NCI-H510A treated with DMSO at 0.1 percent for 48 hours (cell line): ENCODE results near the gene ZNF287.
"Not testable (repeated sequence)": the region's sequence is repeated elsewhere in the genome, so short reads cannot be mapped to it uniquely, and the experiment has no call there.

Source experiments
- DNase-seq: peaks from one replicate; lab custom pipeline; 2025; lab: John Stamatoyannopoulos, UW

The ZNF287 gene

DNA sequence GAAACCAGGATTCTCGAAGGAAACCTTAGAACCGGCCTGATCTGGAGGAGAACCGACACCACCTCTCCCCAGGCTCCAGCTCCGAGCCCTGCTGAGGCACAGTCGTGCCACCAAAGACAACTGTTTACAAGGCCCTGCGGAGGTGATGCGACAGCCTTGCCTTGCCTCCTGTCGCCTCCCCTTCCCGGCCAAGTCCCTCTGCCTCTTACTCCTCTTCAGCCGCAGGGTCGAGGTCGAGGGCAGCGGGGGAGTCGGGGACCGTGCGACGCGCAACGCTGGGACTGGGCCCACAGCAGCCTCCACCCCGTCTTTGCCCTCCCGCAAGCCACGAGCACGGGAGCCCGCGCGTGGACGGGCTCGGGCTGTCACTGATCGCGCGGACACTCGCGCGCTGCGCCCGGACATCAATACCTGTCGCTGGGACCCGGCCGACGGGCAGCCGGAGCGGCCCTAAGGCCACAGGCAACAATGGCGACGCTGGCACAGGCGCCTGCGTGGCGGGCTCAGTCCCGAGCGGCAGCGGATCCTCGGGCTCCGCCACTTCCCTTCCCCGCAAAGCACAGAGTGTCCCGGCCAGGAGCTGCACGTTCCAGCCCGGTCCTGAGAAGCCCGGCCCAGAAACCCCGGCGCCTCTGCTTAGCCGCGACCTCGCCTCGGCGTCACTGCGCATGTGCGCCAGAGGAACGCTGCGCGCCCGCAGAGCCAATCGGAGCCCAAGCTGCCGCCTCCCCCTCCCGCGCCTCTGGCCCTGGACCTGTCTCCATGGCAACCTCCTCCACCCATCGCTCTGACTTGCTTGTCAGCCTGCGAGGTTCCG is at the start of gene ZNF287:
TSS of gene ZNF287 (minus strand) at position 664 of the 817 bp plus-strand sequence. CDS start 1,473 bp downstream, outside the sequence.
- DNase-seq, result peak; percentile 87

DNA sequence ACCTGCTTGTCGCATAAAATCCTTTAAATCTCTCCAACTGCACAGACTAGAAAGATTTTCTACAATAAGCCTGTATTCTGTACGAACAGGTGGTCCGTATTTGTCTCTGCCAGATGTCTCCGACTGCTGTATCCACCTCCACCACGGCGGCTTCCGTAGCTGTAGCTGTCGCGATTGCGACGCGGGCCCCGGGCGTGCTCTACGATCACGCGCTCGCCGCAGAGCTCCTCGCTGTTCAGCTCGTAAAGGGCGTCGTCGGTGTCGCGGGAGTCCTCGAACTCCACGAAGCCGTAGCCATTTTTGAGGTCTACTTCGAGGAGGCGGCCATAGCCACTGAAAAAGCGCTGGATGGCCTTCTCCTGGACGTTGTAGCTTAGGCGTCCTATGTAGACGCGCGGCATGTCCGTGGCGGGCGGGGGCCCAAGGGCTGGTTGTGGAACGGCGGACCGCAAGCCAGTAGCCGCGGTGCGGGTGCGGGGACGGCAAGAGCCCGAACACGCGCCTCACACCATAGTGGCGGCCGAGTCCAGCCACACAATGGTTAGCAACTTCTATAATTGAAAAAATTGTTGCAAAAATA is 48.6 kb upstream of the ZNF287 start:
- DNase-seq, result no peak

DNA sequence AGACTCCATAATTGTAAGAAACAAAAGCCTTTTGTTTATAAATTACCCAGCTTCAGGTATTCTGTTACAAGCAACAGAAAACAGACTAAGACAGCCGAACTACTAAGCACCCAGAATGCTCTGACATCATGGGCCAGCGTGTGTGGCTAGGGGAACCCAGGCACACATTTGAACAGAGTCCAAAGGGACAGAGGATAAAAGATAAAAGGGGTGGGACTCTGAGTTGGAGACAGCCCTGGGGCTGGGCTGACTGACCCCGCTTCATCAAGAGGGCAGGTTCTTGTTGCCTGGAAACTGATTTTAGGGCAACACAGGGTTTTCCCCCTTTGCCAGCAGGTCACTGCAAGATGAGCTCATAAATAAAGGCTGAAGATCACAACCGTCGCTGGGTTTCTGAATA is 30.5 kb upstream of the ZNF287 start:
- DNase-seq, result no peak

DNA sequence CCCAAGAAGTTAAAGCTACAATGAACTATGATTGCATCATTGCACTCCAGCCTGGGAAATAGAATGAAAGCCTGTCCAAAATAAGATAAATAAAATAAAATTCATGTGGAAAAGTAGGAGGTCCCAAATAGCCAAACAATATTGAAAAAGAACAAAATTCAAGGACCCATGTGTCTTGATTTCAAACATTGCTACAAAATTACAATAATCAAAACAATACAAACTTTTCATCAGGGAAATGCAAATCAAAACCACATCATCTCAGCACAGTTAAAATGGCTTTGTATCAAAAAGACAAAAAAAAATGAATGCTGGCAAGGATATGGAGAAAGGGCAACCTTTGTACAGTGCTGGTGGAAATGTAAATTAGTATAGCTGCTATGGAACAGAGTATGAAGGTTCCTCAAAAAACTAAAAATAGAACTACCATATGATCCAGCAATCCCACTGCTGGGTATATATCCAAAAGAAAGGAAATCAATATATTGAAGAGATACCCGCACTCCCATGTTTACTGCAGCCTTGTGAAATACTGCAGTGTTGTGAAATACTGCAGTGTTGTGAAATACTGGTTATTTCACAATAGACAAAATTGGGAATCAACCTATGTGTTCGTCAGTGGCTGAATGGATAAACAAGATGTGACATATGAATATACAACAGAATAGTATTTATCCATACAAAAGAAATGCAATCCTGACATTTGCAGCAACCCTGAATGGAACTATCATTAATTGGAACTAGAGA is 24.5 kb upstream of the ZNF287 start:
- no peak for DNase-seq

DNA sequence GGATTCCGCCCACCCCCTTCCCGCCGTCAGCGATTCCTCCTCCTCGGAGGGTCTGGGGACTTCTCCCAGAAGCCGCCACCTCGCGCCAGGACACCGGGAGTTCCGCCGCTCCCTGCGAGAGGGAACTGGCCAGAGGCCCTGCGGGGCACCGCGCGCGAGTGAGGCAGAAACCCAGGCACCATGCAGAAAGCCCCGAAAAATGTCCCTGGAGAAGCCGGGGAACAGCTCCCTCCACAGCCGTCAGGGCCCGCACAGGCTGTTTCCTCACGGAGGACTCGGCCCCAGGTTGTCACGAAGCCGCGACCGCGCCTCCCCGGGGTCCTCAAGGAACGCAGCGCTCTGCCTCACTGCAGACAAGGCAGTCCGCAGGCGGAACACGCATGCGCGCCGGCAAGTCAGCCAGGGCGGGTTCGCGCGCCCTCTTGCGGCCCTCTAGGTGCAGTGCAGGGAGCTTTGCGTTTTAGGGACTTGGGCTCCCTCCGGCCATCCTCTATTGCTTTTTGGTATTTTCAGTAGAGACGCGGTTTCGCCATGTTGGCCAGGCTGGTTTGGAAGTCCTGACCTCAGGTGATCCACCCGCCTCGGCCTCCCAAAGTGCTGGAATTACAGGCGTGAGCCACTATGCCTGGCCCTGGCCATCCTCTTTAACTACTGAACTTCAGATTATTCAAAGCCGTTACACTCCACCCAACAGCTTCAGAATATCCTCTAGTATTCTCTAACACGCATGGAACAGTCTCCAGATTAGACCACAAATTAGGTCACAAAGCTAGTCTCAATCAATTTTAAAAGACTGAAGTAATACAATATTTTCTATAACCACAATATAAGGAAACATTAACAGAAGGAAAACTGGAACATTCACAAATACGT is 20.3 kb upstream of the ZNF287 start:
- DNase-seq, result peak; percentile 94

DNA sequence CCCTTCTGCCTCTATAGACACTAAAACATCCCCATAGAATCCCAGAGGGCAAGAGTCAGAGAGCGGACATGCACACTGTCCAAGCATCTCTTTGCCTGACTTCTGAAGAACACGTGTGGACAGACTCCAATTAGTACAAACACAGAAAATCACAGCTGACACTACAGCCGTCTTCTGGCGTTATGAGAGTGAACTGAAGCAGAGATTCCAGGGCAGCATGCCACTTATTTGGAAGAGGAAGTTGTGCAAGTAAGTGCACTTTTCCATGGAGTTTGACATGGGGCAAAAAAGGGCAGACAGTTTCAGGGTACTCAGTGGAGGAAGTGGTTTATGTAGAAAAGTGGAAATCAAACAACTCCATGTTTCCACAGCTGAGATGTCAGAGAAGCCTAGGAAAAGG is 16.8 kb upstream of the ZNF287 start:
- DNase-seq, result no peak

DNA sequence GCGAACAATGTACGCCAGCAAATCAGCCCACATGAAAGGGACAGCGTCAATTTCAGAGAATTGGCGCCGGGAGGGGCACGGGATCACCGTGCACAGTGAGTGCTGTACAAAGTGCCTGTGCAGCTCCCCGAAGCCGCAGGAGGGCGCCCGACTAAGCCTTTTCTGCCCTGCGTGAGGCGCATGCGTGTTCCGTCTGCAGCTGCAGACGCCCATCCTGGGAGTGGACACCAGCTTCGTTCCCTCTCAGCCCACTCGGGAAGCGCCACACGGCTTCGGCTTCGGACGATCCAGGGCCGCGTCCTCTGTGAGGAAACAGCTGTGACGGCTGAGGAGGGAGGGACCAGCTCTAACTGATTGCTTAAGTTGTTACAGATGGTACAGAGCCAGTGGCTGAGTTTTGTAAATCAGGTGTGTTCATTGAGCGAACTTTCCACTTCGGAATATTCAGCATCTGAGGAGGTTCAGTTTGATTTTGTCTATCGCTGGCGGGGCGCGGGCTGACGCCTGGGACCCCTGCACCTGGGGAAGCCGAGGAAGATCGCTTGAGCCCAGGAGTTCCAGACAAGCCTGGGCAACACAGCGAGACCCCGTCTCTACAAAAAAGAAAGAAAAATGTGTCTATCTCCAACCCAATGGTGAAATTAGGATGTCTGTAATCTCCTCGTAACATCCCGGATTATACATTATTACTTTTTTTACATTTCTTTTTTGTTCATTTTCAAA is 15.4 kb upstream of the ZNF287 start:
- peak; percentile 87 for DNase-seq

DNA sequence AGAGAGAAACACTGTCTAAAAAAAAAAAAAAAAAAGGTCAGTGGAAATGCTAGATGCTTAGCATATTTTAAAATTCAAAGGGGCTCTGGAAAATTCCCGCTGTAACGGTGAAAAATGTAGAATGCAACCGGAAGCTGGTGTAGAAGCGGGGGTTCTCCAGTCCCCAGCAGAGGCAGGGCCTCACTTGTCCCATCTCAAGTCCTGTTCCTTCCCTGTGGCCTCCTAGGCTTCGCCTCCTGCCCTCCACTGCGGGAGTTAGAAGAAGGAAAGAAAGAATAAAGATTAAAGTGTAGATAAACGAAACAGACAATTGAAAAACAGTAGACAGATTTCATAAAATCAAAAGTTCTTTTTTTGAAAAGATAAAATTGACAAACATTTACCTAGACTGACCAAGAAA is 14.8 kb upstream of the ZNF287 start:
- no peak for DNase-seq

DNA sequence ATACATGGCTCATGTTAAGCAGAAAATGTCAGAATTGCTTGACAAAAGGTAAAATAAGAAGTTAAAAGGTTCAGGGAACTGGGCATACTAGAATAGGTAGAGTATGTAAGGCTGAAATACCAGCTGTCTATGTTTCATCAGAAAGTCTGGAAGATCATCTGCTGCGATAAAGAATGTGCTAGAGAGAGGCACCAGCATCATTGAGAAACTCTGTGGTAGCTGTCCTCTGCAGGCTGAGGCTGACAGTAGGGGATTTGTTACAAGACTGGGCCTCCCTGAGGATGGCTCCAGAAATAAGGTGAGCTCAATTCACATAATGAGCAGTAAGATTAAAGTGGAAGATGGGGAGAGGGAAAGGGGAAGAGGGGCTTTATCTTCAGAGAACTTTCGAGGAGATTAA is 4.5 kb upstream of the ZNF287 start:
- no peak for DNase-seq

DNA sequence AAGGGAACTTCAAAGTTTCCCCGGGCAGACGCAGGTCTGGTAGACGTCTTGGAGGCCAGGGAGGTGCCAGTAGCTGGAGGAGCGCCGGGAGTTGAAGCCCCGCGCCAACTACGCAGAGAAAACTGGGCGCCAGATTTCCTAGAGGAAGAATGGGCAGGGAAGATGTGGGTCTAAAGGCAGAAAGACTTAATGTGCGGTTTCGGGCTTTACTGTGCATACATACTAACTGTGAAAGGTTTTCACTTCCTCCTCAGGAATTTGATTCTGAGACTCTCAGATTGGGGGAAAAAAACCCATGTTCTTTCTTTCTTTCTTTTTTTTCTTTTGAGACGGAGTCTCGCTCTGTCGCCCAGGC is 331 bp upstream of the ZNF287 start:
- DNase-seq, result peak; percentile 47

DNA sequence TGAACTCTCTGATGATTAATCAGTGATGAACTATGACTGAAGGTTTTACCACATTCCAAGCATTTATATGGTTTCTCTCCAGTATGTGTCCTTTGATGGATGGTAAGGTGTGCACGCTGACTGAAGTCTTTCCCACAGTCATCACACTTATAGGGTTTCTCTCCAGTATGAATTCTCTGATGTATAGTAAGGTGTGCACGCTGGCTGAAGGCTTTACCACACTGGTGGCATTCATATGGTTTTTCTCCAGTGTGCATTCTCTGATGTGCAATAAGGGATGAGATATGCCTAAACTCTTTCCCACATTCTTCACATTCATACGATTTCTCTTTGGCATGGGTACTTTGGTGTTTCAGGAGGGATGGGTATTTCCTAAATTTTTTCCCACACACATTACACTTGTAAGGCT is 16.4 kb downstream of the ZNF287 start:
- no peak for DNase-seq

DNA sequence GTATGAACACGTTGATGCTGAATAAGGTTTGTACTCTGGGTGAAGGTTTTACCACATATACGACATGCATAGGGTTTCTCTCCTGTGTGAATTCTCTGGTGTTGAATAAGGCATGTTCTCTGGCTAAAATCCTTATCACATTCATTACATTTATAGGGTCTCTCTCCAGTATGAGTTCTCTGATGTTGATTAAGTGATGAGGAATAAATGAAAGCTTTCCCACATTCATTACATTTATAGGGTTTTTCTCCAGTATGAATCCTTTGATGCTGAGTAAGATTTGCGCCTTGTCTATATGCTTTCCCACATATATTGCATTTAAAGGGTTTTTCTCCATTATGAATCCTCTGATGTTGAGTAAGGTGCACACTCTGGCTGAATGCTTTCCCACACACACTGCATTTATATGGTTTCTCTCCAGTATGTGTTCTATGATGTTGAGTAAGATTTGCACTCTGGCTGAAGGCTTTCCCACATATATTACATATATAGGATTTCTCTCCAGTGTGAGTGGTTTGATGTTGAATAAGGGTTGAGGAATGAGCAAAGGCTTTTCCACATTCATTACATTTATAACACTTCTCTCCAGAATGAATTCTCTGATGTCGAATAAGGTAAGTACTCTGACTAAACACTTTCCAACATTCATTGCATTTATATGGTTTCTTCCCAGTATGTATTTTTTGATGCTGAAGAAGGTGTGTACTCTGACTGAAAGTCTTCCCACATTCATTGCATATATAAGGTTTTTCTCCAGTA is 16.9 kb downstream of the ZNF287 start:
- DNase-seq, result no peak

DNA sequence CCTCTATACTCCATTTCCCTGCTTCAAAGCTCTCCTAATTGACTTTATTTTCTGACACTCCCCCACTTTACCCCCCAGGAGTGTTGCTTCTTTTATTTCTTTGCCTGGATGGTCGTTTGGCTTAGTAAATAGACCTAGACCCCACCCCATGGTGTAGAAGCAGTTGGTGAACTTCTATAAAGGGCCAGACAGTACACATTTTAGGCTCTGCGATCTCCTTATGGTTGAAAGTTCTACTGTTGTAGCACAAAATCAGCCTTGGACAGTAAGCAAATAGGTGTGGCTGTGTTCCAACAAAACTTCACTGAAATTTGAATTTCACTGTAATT is 31.9 kb downstream of the ZNF287 start:
- no peak for DNase-seq

DNA sequence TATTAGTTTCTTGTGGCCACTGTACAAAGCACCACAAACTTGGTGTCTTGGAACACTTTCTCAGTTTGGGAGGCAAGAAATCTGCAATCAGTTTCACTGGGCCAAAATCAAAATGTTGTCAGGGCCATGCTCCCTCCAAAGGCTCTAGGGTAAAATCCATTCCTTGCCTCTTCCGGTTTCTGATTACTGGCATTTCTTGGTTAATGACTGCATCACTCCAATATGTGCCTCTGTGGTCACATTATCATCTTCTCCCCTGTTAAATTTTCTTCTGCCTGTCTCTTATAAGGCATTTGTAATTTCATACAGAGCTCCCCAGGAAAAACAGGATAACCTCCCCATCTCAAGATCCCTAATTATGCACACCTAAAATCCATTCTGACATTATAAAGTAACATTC is 34.8 kb downstream of the ZNF287 start:
- no peak for DNase-seq

DNA sequence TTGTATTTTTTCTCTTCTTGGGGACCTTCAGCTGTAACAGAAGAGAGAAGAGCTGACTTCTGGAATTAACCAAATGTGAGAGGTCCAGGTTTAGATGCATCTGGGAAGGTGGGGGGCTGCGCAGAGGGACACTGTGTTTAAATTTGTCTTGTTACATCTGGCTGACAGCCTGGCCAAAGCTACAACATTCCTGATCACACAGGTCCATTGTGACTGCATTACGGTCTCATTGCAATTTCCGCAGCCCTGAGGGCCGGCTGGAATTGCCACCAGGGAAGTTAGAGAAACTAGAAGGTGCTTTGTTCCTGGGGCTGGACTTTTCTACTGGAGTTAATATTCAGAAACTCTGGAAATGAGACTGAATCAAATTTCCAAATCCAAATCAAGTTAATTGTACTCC is 39.1 kb downstream of the ZNF287 start:
- DNase-seq, result no peak

DNA sequence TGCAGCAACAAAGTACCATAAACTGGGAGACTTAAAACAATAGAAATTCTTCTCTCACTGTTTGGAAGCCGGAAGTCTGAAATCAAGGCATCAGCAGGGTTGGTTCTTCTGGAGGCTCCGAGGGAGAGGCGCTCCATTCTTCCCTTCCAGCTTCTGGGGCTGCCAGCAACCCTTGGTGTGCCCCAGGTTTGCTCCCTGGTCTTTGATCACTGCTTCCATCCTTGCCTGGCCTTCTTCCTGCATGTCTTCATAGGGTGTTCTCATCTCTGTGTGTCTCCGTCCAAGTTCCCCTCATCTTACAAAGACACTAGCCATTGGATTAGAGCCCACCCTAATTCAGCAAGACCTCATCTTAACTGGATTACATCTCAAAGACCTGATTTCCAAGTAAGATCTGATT is 41.7 kb downstream of the ZNF287 start:
- DNase-seq, result no peak

DNA sequence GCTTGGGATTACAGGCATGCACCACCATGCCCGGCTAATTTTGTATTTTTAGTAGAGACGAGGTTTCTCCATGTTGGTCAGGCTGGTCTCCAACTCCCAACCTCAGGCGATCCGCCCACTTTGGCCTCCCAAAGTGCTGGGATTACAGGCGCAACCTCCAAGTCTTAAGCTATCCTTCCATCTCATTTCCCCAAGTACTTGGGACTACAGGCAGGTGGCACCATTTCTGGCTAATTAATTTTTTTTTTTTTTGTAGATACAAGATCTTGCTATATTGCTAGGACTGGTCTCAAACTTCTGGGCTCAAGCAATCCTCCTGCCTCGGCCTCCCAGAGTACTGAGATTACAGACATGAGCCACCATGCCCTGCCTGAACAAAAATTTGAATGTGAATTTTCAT is 43.4 kb downstream of the ZNF287 start:
- not testable (repeated sequence) for DNase-seq

DNA sequence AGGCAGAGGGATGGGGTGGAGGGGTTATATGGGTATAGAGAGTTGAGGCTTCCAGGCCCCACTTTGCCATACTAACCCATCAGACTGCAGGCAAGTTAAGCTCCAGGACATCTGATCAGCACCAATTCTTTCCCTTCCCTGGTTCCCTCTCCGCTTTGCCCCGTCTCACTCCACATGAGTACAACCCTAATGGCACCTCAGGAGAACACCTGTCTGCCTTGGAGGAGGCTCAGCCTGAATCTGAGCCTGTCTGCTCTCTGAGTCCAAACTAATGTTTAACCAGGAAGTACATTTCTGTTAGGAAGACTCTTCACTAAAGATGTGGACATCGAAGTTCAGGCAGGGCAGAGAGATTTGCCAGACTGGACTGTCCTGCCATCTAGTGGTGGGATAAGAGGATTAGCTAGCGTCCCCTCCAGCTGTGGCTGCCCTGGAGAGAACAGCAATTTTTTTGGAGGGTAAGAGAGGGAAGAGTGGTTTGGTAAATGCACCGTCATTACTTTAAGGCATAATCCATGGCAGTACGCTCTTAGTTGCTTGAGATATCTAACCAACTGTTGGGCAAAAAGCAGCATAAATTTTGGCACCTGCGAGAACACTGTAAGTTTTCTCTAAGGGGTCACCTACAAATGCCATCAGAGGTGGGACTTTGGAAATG is 47.8 kb downstream of the ZNF287 start:
- DNase-seq, result peak; percentile 89

DNA sequence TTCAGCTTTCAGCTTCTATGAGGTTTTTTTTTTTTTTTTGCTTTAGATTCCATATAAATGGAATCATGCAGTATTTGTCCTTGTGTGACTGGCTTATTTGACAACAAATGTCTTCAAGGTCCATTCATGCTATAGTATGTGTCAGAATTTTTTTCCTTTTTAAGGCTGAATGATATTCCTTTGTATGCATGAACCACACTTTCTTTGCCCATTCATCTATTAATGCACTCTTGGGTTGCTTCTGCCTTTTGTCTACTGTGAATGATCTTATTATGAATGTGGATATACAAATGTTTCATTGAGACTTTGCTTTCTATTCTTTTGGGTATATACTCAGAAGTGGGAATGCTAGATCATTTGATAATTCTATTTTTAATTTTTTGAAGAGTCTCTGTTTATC is 50.0 kb downstream of the ZNF287 start:
- DNase-seq, result no peak

DNA sequence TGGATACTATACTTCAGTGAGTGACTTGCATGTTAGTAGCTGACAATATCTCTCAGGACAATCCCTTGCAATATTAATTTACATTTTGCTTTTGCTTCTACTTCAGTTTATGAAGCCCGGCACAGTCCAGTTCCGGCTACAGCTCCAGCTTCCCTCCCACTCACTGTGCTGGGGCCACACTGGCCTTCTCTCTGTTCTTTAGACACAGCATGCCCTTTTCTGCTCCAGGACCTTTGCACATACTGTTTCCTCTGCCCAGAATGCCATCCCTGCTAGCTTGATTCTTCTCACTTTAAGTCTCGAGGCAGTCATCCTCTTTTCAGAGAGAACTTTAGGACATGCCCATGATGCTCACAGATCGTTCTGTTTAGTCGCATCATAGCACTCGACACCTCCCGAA is 51.5 kb downstream of the ZNF287 start:
- DNase-seq, result no peak
